ENCODE results near the gene BAD. TPM values are rescaled to one million over a fixed set of nuclear protein-coding genes. Genes with fewer than 3 reads are reported as not detected.

BAD gene
- total and polyA plus RNA-seq, 9 donors, result 3.4 to 125 (median 63.6) TPM

DNA sequence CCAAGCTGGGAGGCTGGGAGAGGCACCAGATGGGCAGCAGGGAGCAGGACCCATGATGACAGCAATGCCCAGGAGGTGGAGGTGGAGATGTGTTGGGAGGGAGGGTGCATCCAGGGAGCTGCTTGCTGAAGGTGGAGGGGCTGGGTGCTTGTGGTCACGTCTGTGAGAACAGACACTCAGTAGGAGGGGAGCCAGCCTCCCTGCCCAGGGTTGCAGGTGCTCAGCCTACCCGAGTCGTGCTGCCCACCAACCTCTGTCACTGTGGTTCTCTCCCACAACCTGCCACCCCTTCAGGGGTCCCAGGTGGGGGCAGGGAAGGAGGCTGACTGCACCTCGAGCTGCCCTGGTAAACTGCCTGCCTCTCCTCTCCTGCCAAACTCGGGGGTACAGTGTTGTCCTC lies 38.9 kb upstream of the BAD start:
- H3K9me3 ChIP-seq, result no peaks in the 10 kb centered on the region
- 51 to 64% (median 54%) methylated on average over 5 of the region's 5 CpGs for WGBS, 3 donors
- peaks cover 7% of the 10 kb centered on the region for H3K4me1 ChIP-seq (ENCODE audit: insufficient read depth)
- H3K4me3 ChIP-seq, result no peak overlapping the region
- no peaks in the 10 kb centered on the region for H3K36me3 ChIP-seq
- peak in 1 of 5 donors; percentile 31 for DNase-seq
- no peak overlapping the region for H3K27ac ChIP-seq
- no peak for TF ChIP-seq POLR2A (IDR thresholded peaks at IDR 0.05)
- TF ChIP-seq EP300 (IDR thresholded peaks at IDR 0.05), result no peak
- TF ChIP-seq, protein P1, sequence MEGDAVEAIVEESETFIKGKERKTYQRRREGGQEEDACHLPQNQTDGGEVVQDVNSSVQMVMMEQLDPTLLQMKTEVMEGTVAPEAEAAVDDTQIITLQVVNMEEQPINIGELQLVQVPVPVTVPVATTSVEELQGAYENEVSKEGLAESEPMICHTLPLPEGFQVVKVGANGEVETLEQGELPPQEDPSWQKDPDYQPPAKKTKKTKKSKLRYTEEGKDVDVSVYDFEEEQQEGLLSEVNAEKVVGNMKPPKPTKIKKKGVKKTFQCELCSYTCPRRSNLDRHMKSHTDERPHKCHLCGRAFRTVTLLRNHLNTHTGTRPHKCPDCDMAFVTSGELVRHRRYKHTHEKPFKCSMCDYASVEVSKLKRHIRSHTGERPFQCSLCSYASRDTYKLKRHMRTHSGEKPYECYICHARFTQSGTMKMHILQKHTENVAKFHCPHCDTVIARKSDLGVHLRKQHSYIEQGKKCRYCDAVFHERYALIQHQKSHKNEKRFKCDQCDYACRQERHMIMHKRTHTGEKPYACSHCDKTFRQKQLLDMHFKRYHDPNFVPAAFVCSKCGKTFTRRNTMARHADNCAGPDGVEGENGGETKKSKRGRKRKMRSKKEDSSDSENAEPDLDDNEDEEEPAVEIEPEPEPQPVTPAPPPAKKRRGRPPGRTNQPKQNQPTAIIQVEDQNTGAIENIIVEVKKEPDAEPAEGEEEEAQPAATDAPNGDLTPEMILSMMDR (IDR thresholded peaks at IDR 0.05), result no peak
- H3K27me3 ChIP-seq, result no peaks in the 10 kb centered on the region
- intact Hi-C loops (cut with DNase I), result no loop called here

DNA sequence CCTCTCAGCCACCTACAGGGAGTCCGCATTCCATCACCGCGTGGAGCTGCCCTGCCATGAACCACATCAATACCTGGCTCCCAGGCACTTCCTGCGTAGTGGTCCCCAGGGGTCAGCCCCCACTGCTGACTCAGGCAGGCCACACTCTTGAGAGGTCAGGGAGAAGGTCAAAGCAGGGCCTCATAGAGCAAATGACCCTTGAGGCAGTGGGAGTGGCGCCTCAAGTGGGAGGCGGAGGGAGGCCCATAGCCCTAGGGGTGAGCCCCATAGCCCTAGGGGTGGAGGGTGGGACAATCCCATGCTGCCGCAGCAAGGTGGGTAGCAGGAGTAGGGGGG lies 38.4 kb upstream of the BAD start:
- no peak overlapping the region for H3K4me3 ChIP-seq
- H3K4me1 ChIP-seq (ENCODE audit: insufficient read depth), result peaks cover 7% of the 10 kb centered on the region
- WGBS, 3 donors, result 73 to 81% (median 74%) methylated on average over 7 of the region's 7 CpGs
- peak in 1 of 5 donors; percentile 35 for DNase-seq
- no peaks in the 10 kb centered on the region for H3K36me3 ChIP-seq
- H3K9me3 ChIP-seq, result no peaks in the 10 kb centered on the region
- intact Hi-C loops (cut with DNase I), result no loop called here
- no peak for TF ChIP-seq POLR2A (IDR thresholded peaks at IDR 0.05)
- TF ChIP-seq, protein P1 (IDR thresholded peaks at IDR 0.05), result no peak
- no peak for TF ChIP-seq EP300 (IDR thresholded peaks at IDR 0.05)
- no peaks in the 10 kb centered on the region for H3K27me3 ChIP-seq
- H3K27ac ChIP-seq, result no peak overlapping the region

DNA sequence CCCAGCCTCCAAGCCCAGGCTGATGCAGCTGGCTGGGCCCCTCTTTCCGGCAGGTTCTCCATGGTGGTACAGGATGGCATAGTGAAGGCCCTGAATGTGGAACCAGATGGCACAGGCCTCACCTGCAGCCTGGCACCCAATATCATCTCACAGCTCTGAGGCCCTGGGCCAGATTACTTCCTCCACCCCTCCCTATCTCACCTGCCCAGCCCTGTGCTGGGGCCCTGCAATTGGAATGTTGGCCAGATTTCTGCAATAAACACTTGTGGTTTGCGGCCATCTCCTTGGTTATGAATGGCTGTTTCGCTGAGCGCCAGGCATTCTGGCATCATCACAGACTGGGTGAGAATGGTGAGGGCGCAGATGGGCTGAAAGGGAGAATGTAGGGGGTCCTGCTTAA lies 37.1 kb upstream of the BAD start:
- Histone ChIP-seq H3K9me3 (no peaks in the 10 kb centered on the region), H3K27me3 (no peaks in the 10 kb centered on the region), H3K27ac (no peak overlapping the region), H3K4me1 (ENCODE audit: insufficient read depth) (peaks cover 9% of the 10 kb centered on the region), H3K36me3 (no peaks in the 10 kb centered on the region), H3K4me3 (no peak overlapping the region)
- intact Hi-C loops (cut with DNase I), result no loop called here
- TF ChIP-seq POLR2A (IDR thresholded peaks at IDR 0.05), result no peak
- TF ChIP-seq EP300 (IDR thresholded peaks at IDR 0.05), result no peak
- TF ChIP-seq, protein P1 (IDR thresholded peaks at IDR 0.05), result no peak
- DNase-seq, result peak in 1 of 5 donors; percentile 30
- 87 to 91% (median 91%) methylated on average over 5 of the region's 5 CpGs for WGBS, 3 donors

DNA sequence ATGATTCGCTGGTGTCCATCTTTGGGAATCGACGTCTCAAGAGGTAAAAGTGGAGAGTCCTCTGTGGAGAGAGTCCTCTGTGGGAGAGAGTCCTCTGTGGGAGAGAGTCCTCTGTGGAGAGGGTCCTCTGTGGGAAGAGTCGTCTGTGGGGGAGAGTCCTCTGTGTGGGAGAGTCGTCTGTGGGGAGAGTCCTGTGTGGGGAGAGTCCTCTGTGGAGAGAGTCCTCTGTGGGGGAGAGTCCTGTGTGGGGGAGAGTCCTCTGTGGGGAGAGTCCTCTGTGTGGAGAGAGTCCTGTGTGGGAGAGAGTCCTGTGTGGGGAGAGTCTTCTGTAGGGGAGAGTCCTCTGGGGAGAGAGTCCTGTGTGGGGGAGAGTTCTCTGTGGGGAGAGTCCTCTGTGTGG lies 36.6 kb upstream of the BAD start:
- Histone ChIP-seq H3K36me3 (no peaks in the 10 kb centered on the region), H3K9me3 (no peaks in the 10 kb centered on the region), H3K27ac (no peak overlapping the region), H3K27me3 (no peaks in the 10 kb centered on the region), H3K4me3 (no peak overlapping the region), H3K4me1 (ENCODE audit: insufficient read depth) (peaks cover 9% of the 10 kb centered on the region)
- intact Hi-C loops (cut with DNase I), result no loop called here
- no peak for DNase-seq
- TF ChIP-seq POLR2A (IDR thresholded peaks at IDR 0.05) (no peak), EP300 (IDR thresholded peaks at IDR 0.05) (no peak)
- TF ChIP-seq, protein P1 (IDR thresholded peaks at IDR 0.05), result no peak
- WGBS, 3 donors, result 60 to 68% (median 65%) methylated on average over 5 of the region's 5 CpGs

DNA sequence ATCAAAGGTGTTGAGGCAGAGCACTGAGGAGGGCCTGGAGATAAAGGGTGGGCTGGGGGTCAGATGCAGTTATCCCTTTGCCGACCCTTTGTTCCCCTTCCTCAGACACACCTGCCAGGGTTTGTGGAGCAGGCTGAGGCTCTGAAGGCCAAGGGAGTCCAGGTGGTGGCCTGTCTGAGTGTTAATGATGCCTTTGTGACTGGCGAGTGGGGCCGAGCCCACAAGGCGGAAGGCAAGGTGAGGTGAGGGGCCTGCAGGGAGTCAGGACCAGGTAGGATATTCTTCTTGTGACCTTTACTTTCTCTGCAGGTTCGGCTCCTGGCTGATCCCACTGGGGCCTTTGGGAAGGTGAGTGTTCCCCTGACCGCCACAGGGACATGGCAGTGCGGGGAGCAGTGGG lies 36.1 kb upstream of the BAD start:
- 90 to 93% (median 90%) methylated on average over 7 of the region's 7 CpGs for WGBS, 3 donors
- H3K27me3 ChIP-seq, result no peaks in the 10 kb centered on the region

More for the DNA sequence above, 36.1 kb upstream of the BAD start:
- DNase-seq, result peak in 1 of 5 donors; percentile 32
- intact Hi-C loops (cut with DNase I), result no loop called here
- Histone ChIP-seq H3K27ac (no peak overlapping the region), H3K36me3 (no peaks in the 10 kb centered on the region), H3K4me1 (ENCODE audit: insufficient read depth) (peaks cover 9% of the 10 kb centered on the region), H3K9me3 (no peaks in the 10 kb centered on the region), H3K4me3 (no peak overlapping the region)
- TF ChIP-seq POLR2A (IDR thresholded peaks at IDR 0.05) (no peak), EP300 (IDR thresholded peaks at IDR 0.05) (no peak)
- TF ChIP-seq, protein P1 (IDR thresholded peaks at IDR 0.05), result no peak

Data from ovary (tissue), 9 donors.